Activated CD4-positive, alpha-beta T cell treated with anti-CD3 and anti-CD28 coated beads, Interleukin-2, amount 10 ng/mL, durations not matched to agents 7 days and 5 days (primary cell): ENCODE data around the gene BTBD8. TPM values are rescaled to one million over a fixed set of nuclear protein-coding genes. Genes with fewer than 3 reads are reported as not detected.
A peak's percentile ranks its signal among the peaks of the same experiment; 100 is the strongest.

Experiments used
- CTCF ChIA-PET: fragments of 350-600 bp; sonication (Branson Sonifier 250); formaldehyde crosslinking; loops from one replicate; lab custom pipeline; 2021; ENCODE audit warnings: antibody characterized with exemption; lab: Charles Lee
- POLR2A ChIA-PET: fragments of 350-600 bp; sonication (Branson Sonifier 250); formaldehyde crosslinking; loops from one replicate; lab custom pipeline; 2021; ENCODE audit warnings: antibody characterized with exemption; lab: Charles Lee
- DNase-seq: peaks from one replicate; pipeline ENCODE4 v3.0.0-alpha.2; 2020
- H3K27ac Mint-ChIP-seq: one replicate; pipeline ENCODE4 v1.8.0; 2021; ENCODE audit warnings: mild to moderate bottlenecking, moderate library complexity, mixed read lengths
- H3K27me3 Mint-ChIP-seq: one replicate; pipeline ENCODE4 v1.8.0; 2021; ENCODE audit warnings: mixed read lengths
- H3K36me3 Mint-ChIP-seq: one replicate; pipeline ENCODE4 v1.8.0; 2021; ENCODE audit warnings: low read depth, mixed read lengths
- H3K4me1 Mint-ChIP-seq: one replicate; pipeline ENCODE4 v1.8.0; 2021; ENCODE audit warnings: mixed read lengths
- H3K4me3 Mint-ChIP-seq: one replicate; pipeline ENCODE4 v1.8.0; 2021; ENCODE audit warnings: mild to moderate bottlenecking, moderate library complexity, mixed read lengths
- H3K9me3 Mint-ChIP-seq: one replicate; pipeline ENCODE4 v1.8.0; 2021; ENCODE audit warnings: mixed read lengths
- total RNA-seq, 2 experiments: library from RNA; stranded (reverse); gene quantifications; one replicate each; pipeline ENCODE4 v1.2.3, GENCODE V29; 2021

The BTBD8 gene
- total RNA-seq, 2 experiments from 2014 or later = 1.6 to 2.7 TPM

- H3K27me3 Mint-ChIP-seq = no peaks in the 10 kb centered on the region
Observed at GRCh38 chr1:92169214-92170005, 89.3 kb downstream of the BTBD8 start.

GRCh38 chr1:92184632-92185031 is 104.5 kb downstream of the BTBD8 start:
- peaks cover 2% of the 10 kb centered on the region for H3K27me3 Mint-ChIP-seq
- POLR2A ChIA-PET = no interaction called here
- no peak for DNase-seq
- no peaks in the 10 kb centered on the region for H3K4me1 Mint-ChIP-seq
- no peaks in the 10 kb centered on the region for H3K9me3 Mint-ChIP-seq
- no peak overlapping the region for H3K4me3 Mint-ChIP-seq
- CTCF ChIA-PET = no interaction called here
- H3K36me3 Mint-ChIP-seq = peaks cover 4% of the 10 kb centered on the region
- H3K27ac Mint-ChIP-seq = no peak overlapping the region

More at GRCh38 chr1:92169214-92170005, 89.3 kb downstream of the BTBD8 start:
- no peaks in the 10 kb centered on the region for H3K36me3 Mint-ChIP-seq
- H3K9me3 Mint-ChIP-seq = no peaks in the 10 kb centered on the region
- no peak for DNase-seq
- H3K4me1 Mint-ChIP-seq = no peaks in the 10 kb centered on the region
- ChIA-PET POLR2A (no interaction called here), CTCF (no interaction called here)
- no peak overlapping the region for H3K27ac Mint-ChIP-seq
- H3K4me3 Mint-ChIP-seq = no peak overlapping the region

- Mint-ChIP-seq H3K9me3 (no peaks in the 10 kb centered on the region), H3K27ac (no peak overlapping the region), H3K27me3 (peaks cover 2% of the 10 kb centered on the region), H3K4me3 (no peak overlapping the region), H3K36me3 (no peaks in the 10 kb centered on the region), H3K4me1 (no peaks in the 10 kb centered on the region)
- no peak for DNase-seq
- ChIA-PET CTCF (no interaction called here), POLR2A (interaction anchor here (0.7 kb wide), 1 partner anchor 303 kb away, joined by 5 read pairs; no protein-coding TSS in a partner anchor)
Observed at GRCh38 chr1:92186081-92186480, 105.9 kb downstream of the BTBD8 start.

DNA sequence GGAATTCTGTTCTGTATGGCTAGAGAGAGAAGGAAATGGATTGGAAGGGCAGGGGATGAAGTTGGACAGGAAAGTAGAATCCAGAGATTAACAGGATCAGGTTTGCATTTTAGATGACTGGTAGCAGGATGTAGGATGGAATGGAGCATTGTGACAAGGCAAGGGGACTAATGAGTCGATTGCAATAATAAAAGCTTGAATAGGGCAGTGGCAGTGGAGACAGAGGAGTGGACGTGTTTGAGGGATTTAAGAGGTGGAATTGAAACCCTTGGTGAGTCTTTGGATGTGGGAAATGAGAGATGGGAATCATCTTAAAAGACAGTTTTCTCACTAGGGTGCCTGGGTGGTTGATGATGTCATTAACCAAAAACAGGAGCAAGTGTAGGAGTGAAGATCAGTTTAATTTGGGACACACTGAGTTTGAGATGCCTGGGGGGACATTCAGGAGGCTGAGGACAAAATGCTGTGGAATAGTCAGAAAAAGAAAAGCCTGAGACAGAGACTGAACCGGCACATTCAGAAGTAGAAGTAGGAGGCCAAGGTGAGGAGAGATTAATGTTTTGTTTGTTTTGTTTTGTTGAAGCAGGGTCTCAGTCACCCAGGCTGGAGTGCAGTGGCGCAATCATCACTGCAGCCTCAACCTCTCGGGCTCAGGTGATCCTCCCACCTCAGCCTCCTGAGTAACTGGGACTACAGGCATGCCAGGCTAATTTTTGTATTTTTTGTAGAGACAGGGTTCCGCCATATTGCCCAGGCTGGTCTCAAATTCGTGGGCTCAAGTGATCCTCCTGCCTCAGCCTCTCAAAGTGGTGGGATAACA is 108.5 kb downstream of the BTBD8 start:
- H3K4me3 Mint-ChIP-seq = no peak overlapping the region
- no peak overlapping the region for H3K27ac Mint-ChIP-seq
- H3K36me3 Mint-ChIP-seq = no peaks in the 10 kb centered on the region
- ChIA-PET POLR2A (no interaction called here), CTCF (interaction anchor here (1.1 kb wide), 1 partner anchor 87 kb away, joined by 4 read pairs; no protein-coding TSS in a partner anchor)
- no peaks in the 10 kb centered on the region for H3K4me1 Mint-ChIP-seq
- peaks cover 2% of the 10 kb centered on the region for H3K27me3 Mint-ChIP-seq
- DNase-seq = no peak
- H3K9me3 Mint-ChIP-seq = no peaks in the 10 kb centered on the region

GRCh38 chr1:92191726-92192125 is 111.6 kb downstream of the BTBD8 start:
- DNase-seq = no peak
- Mint-ChIP-seq H3K9me3 (no peaks in the 10 kb centered on the region), H3K27me3 (peaks cover 2% of the 10 kb centered on the region), H3K4me1 (peaks cover under 1% of the 10 kb centered on the region), H3K36me3 (no peaks in the 10 kb centered on the region), H3K4me3 (no peak overlapping the region), H3K27ac (no peak overlapping the region)
- POLR2A ChIA-PET = no interaction called here
- CTCF ChIA-PET = no interaction called here

DNA sequence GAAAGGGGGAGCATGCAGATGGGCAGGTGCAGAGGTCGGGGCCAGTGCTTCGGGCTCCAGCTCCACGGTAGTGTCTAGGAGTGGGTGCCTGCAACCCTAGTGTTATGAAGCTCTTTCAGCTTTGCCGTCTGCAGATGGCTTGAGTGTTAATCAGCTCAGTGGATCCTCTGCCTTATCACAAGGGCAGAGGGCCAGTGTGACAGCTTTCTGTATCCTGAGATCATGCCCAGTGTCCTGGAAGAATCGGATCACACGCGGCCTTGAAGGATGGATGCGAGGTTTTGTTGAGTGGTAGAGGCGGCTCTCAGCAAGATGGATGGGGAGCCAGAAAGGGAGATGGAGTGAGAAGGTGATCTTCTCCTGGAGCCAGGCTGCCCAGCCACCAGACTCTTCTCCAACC is 112.1 kb downstream of the BTBD8 start:
- Mint-ChIP-seq H3K27me3 (peaks cover 2% of the 10 kb centered on the region), H3K4me3 (no peak overlapping the region), H3K4me1 (peaks cover 3% of the 10 kb centered on the region), H3K27ac (no peak overlapping the region), H3K9me3 (no peaks in the 10 kb centered on the region), H3K36me3 (no peaks in the 10 kb centered on the region)
- POLR2A ChIA-PET = no interaction called here
- no peak for DNase-seq
- CTCF ChIA-PET = no interaction called here

GRCh38 chr1:92194511-92194910 is 114.4 kb downstream of the BTBD8 start:
- no peak overlapping the region for H3K27ac Mint-ChIP-seq
- H3K36me3 Mint-ChIP-seq = no peaks in the 10 kb centered on the region
- no peaks in the 10 kb centered on the region for H3K27me3 Mint-ChIP-seq
- CTCF ChIA-PET = no interaction called here
- H3K9me3 Mint-ChIP-seq = no peaks in the 10 kb centered on the region
- H3K4me3 Mint-ChIP-seq = no peak overlapping the region
- peaks cover 3% of the 10 kb centered on the region for H3K4me1 Mint-ChIP-seq
- POLR2A ChIA-PET = no interaction called here
- no peak for DNase-seq

DNA sequence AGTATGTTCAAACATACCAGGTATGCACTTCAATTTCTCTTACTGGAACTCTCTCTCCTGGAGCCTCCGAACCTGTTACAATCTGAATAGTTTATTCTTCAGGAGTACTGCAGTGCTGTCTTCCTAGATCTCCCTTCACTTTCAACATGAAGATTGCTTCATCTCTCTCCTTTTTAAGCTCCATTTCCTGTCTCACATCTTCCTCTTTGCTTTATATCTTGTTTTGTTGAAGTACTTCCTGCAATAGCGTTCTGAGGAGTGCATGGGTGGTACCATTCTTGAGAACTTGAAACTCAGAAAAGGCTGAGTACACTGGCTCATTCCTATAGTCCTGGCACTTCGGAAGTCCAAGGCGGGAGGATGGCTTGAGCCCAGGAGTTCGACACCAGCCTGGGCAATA is 121.8 kb downstream of the BTBD8 start:
- Mint-ChIP-seq H3K9me3 (peaks cover 18% of the 10 kb centered on the region), H3K4me1 (peaks cover 17% of the 10 kb centered on the region), H3K27me3 (no peaks in the 10 kb centered on the region), H3K27ac (peak overlapping the region; percentile 71), H3K4me3 (no peak overlapping the region), H3K36me3 (peaks cover 7% of the 10 kb centered on the region)
- CTCF ChIA-PET = interaction anchor here (0.6 kb wide), 1 partner anchor 312 kb away, joined by 4 read pairs; no protein-coding TSS in a partner anchor
- POLR2A ChIA-PET = no interaction called here
- peak; percentile 7 for DNase-seq

- peaks cover 16% of the 10 kb centered on the region for H3K4me1 Mint-ChIP-seq
- H3K27me3 Mint-ChIP-seq = no peaks in the 10 kb centered on the region
- peaks cover 18% of the 10 kb centered on the region for H3K9me3 Mint-ChIP-seq
- peaks cover 7% of the 10 kb centered on the region for H3K36me3 Mint-ChIP-seq
- DNase-seq = no peak
- no peak overlapping the region for H3K4me3 Mint-ChIP-seq
- POLR2A ChIA-PET = no interaction called here
- CTCF ChIA-PET = no interaction called here
- H3K27ac Mint-ChIP-seq = peak overlapping the region; percentile 42
Observed at GRCh38 chr1:92203105-92203504, 123.0 kb downstream of the BTBD8 start.

GRCh38 chr1:92210701-92211100 is 130.6 kb downstream of the BTBD8 start:
- DNase-seq = no peak
- no peaks in the 10 kb centered on the region for H3K36me3 Mint-ChIP-seq
- peaks cover 9% of the 10 kb centered on the region for H3K4me1 Mint-ChIP-seq
- ChIA-PET POLR2A (no interaction called here), CTCF (interaction anchor here (1.3 kb wide), 1 partner anchor 79 kb away, joined by 3 read pairs; no protein-coding TSS in a partner anchor)
- H3K4me3 Mint-ChIP-seq = no peak overlapping the region
- peaks cover 3% of the 10 kb centered on the region for H3K9me3 Mint-ChIP-seq
- no peak overlapping the region for H3K27ac Mint-ChIP-seq
- no peaks in the 10 kb centered on the region for H3K27me3 Mint-ChIP-seq

GRCh38 chr1:92211166-92211565 is 131.0 kb downstream of the BTBD8 start:
- Mint-ChIP-seq H3K4me3 (no peak overlapping the region), H3K36me3 (no peaks in the 10 kb centered on the region), H3K27me3 (no peaks in the 10 kb centered on the region), H3K4me1 (peaks cover 9% of the 10 kb centered on the region), H3K9me3 (peaks cover 3% of the 10 kb centered on the region), H3K27ac (no peak overlapping the region)
- ChIA-PET POLR2A (no interaction called here), CTCF (interaction anchor here (1.3 kb wide), 1 partner anchor 79 kb away, joined by 3 read pairs; no protein-coding TSS in a partner anchor)
- DNase-seq = no peak

GRCh38 chr1:92217721-92218120 is 137.6 kb downstream of the BTBD8 start, which contains the start of gene C1orf146:
TSS of gene C1orf146 (plus strand) at chr1:92217915. CDS start at chr1:92231421, 13,506 bp downstream.
- no peak for DNase-seq
- H3K4me3 Mint-ChIP-seq = no peak within 1 kb of the TSS
- CTCF ChIA-PET = no interaction called here

GRCh38 chr1:92218559-92218958 is 138.4 kb downstream of the BTBD8 start:
- no peaks in the 10 kb centered on the region for H3K9me3 Mint-ChIP-seq
- H3K4me1 Mint-ChIP-seq = no peaks in the 10 kb centered on the region
- H3K27me3 Mint-ChIP-seq = no peaks in the 10 kb centered on the region
- ChIA-PET POLR2A (no interaction called here), CTCF (interaction anchor here (0.7 kb wide), 1 partner anchor 184 kb away, joined by 3 read pairs; no protein-coding TSS in a partner anchor)
- no peaks in the 10 kb centered on the region for H3K36me3 Mint-ChIP-seq
- no peak overlapping the region for H3K4me3 Mint-ChIP-seq
- DNase-seq = no peak
- no peak overlapping the region for H3K27ac Mint-ChIP-seq

More at GRCh38 chr1:92217721-92218120, 137.6 kb downstream of the BTBD8 start, which contains the start of gene C1orf146:
- no peaks in the 10 kb centered on the region for H3K27me3 Mint-ChIP-seq
- H3K4me1 Mint-ChIP-seq = no peaks in the 10 kb centered on the region
- no peaks in the 10 kb centered on the region for H3K36me3 Mint-ChIP-seq
- POLR2A ChIA-PET = no interaction called here
- H3K27ac Mint-ChIP-seq = no peak within 1 kb of the TSS
- H3K9me3 Mint-ChIP-seq = no peaks in the 10 kb centered on the region
